DND-41 (cell line): ENCODE data around the gene SLC2A4RG.

Experiments
- CTCF ChIP-seq: IDR thresholded peaks from 2 replicates; pipeline ENCODE4 v1.5.1; 2012; ENCODE audit warnings: borderline replicate concordance, low read length, moderate library complexity, mild to moderate bottlenecking; ENCODE audit not compliant: poor library complexity, severe bottlenecking; ENCODE audit errors: extremely low read depth
- EZH2 ChIP-seq: IDR thresholded peaks from 3 replicates; pipeline ENCODE4 v1.6.1; 2012; ENCODE audit warnings: borderline replicate concordance, low read depth, mild to moderate bottlenecking, moderate library complexity, low read length, inconsistent platforms; ENCODE audit not compliant: severe bottlenecking

GRCh38 chr20:63749597-63750508 is 10.3 kb downstream of the SLC2A4RG start:
- TF ChIP-seq CTCF (no peak), EZH2 (no peak)
